Gastrocnemius medialis (tissue), 4 donors: Measurements from ENCODE around the gene MMP19. TPM values are rescaled to one million over a fixed set of nuclear protein-coding genes. Genes with fewer than 3 reads are reported as not detected.
A peak's percentile ranks its signal among the peaks of the same experiment; 100 is the strongest.

Source experiments
- ATAC-seq, 2 donors: fragments of 150-250 bp; one replicate each; pipeline ENCODE4 v1.9.1; 2016
- DNase-seq, 2 donors: peaks; one replicate each; pipeline ENCODE4 v3.0.0-alpha.2; 2019
- H3K27ac ChIP-seq, 4 donors: fragments of 200-600 bp; sonication (generic); 1 replicate in 1 of 4; 2 replicates in 3 of 4; pipeline ENCODE4 v1.5.1; 2016 to 2018; ENCODE audit warnings: mild to moderate bottlenecking in 2 of 4, moderate library complexity in 1 of 4
- H3K27me3 ChIP-seq, 3 donors: fragments of 200-600 bp; sonication (generic) in 2 of 3; 1 replicate in 1 of 3; 2 replicates in 2 of 3; pipeline versions ENCODE4 v1.5.1 to v1.6.0; 2016 to 2019; ENCODE audit warnings: mild to moderate bottlenecking in 1 of 3, moderate library complexity in 1 of 3
- H3K36me3 ChIP-seq, 2 donors: fragments of 200-600 bp; sonication (generic) in 1 of 2; one replicate each; pipeline ENCODE4 v1.5.1; 2017 to 2018
- H3K4me1 ChIP-seq, 2 donors: fragments of 200-600 bp; sonication (generic) in 1 of 2; one replicate each; pipeline ENCODE4 v1.5.1; 2016 to 2017; ENCODE audit warnings: mild to moderate bottlenecking in 2 of 2
- H3K4me3 ChIP-seq, 4 donors: fragments of 200-600 bp; sonication (generic) in 3 of 4; 1 replicate in 1 of 4; 2 replicates in 3 of 4; pipeline ENCODE4 v1.5.1; 2016 to 2019; ENCODE audit warnings: mild to moderate bottlenecking in 2 of 4
- H3K9me3 ChIP-seq, 3 donors: fragments of 200-600 bp; sonication (generic) in 2 of 3; 1 replicate in 1 of 3; 2 replicates in 2 of 3; pipeline ENCODE4 v1.5.1; 2016 to 2019
- POLR2A ChIP-seq, 2 donors: fragments of 450-650 bp; IDR thresholded peaks; one replicate each; pipeline ENCODE4 v1.6.1; 2017; ENCODE audit warnings: antibody characterized with exemption in 2 of 2, mild to moderate bottlenecking in 2 of 2, moderate library complexity in 2 of 2
- in situ Hi-C, 4 donors: fragments of 200-750 bp; cut with MboI; loops; one replicate each; pipeline versions ENCODE4 v1.15.0 to v1.8.0; 2017; ENCODE audit warnings: low sequenced_read_pairs in 4 of 4
- intact Hi-C: fragments of 100-400 bp; cut with DNase I; formaldehyde crosslinking; loops from one replicate; pipeline ENCODE4 v1.15.1; 2023; ENCODE audit warnings: low total_unique reads
- total RNA-seq, 4 donors: library from RNA; depleted of rRNA; stranded (reverse); fragments of >200 nt; gene quantifications; one replicate each; pipeline versions ENCODE4 v1.1.0 to v1.2.3, GENCODE V29; 2016
- TF ChIP-seq, protein P1 (sequence below), 5 experiments: fragments of 450-650 bp in 3 of 5; fragments of 200-600 bp in 2 of 5; sonication (generic) in 2 of 5; IDR thresholded peaks in 4 of 5; conservative IDR thresholded peaks in 1 of 5; 1 replicate in 4 of 5; 2 replicates in 1 of 5; pipeline ENCODE4 v1.5.1; 2016 to 2019; ENCODE audit warnings: antibody characterized with exemption in 5 of 5, mild to moderate bottlenecking in 3 of 5, moderate library complexity in 3 of 5

Gene MMP19
- total RNA-seq, 4 donors from 2014 or later: 0.44 to 3.1 (median 1.8) TPM

DNA sequence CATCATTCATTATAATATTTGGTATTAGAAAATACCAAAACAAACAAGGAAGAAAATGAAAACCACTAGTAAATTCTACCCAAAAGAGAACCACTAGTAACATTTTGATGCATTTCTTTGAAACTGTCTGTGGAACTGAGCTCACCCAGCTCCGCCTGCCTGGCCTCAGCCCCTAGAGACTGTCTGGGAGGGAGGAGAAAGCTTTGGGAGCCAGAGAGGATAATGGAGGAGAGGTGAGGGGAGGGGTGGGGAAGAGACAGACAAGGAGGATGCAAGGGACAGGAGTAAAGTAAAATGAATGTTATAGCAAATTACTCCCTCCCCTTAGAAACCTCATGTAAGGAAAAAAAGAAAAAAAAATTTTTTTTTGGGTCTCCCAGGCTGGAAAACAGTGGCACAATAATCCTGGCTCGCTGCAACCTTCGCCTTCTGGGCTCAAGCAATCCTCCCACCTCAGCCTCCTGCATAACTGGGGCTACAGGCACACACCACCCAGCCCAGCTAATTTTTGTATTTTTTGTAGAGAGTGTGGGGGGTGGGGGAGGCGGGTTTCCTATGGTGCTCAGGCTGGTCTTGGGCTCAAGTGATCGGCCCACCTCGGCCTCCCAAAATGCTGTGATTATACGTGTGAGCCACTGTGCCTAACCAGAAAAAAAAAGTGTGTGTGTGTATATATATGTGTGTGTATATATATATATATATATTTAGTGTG, 3.2 kb upstream of the MMP19 start:
- in situ Hi-C loops: no loop called here
- H3K27ac ChIP-seq: peak overlapping the region; percentile 45 to 87 (median 82)
- intact Hi-C loops: no loop called here

DNA sequence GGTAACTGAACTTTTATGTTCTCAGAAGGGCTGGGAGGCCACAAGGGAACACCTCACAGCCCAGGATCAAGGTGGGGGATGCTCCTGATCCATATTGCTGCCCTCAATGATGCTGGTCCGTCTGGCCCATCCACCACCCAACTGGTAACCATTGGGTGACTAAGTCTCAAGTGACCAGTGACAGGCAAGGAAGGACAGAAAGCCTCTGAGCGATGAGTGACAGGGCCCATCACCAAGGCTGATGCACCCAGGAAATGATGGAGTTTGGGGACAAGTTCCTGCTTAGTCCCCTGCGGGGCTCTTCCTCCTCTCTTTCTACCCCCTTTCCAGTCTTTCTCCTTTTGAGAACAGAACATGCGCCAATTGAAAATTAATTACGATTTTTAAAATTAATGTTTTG, 2.6 kb upstream of the MMP19 start:
- Histone ChIP-seq H3K9me3 (no peaks in the 10 kb centered on the region), H3K4me3 (no peak overlapping the region), H3K36me3 (no peaks in the 10 kb centered on the region), H3K27ac (peak overlapping the region; percentile 45 to 87 (median 82)), H3K27me3 (peaks cover 0 to 11% (median 6%) of the 10 kb centered on the region in 3 donors), H3K4me1 (peaks cover 0 to 3% of the 10 kb centered on the region in 2 donors)
- ATAC-seq (no peak), DNase-seq (no peak)
- TF ChIP-seq, protein P1, sequence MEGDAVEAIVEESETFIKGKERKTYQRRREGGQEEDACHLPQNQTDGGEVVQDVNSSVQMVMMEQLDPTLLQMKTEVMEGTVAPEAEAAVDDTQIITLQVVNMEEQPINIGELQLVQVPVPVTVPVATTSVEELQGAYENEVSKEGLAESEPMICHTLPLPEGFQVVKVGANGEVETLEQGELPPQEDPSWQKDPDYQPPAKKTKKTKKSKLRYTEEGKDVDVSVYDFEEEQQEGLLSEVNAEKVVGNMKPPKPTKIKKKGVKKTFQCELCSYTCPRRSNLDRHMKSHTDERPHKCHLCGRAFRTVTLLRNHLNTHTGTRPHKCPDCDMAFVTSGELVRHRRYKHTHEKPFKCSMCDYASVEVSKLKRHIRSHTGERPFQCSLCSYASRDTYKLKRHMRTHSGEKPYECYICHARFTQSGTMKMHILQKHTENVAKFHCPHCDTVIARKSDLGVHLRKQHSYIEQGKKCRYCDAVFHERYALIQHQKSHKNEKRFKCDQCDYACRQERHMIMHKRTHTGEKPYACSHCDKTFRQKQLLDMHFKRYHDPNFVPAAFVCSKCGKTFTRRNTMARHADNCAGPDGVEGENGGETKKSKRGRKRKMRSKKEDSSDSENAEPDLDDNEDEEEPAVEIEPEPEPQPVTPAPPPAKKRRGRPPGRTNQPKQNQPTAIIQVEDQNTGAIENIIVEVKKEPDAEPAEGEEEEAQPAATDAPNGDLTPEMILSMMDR (IDR thresholded peaks at IDR 0.05 in 4 of 5, conservative IDR thresholded peaks at IDR 0.05 in 1 of 5): no peak
- TF ChIP-seq POLR2A (IDR thresholded peaks at IDR 0.05): no peak
- intact Hi-C loops: no loop called here
- in situ Hi-C loops: no loop called here

More for the DNA sequence above, 3.2 kb upstream of the MMP19 start:
- no peaks in the 10 kb centered on the region for H3K36me3 ChIP-seq
- ATAC-seq: no peak
- TF ChIP-seq POLR2A (IDR thresholded peaks at IDR 0.05): no peak
- TF ChIP-seq, protein P1 (IDR thresholded peaks at IDR 0.05 in 4 of 5, conservative IDR thresholded peaks at IDR 0.05 in 1 of 5): no peak
- no peak for DNase-seq
- peaks cover 0 to 11% (median 6%) of the 10 kb centered on the region in 3 donors for H3K27me3 ChIP-seq
- H3K4me3 ChIP-seq: no peak overlapping the region
- peaks cover 0 to 3% of the 10 kb centered on the region in 2 donors for H3K4me1 ChIP-seq
- no peaks in the 10 kb centered on the region for H3K9me3 ChIP-seq

DNA sequence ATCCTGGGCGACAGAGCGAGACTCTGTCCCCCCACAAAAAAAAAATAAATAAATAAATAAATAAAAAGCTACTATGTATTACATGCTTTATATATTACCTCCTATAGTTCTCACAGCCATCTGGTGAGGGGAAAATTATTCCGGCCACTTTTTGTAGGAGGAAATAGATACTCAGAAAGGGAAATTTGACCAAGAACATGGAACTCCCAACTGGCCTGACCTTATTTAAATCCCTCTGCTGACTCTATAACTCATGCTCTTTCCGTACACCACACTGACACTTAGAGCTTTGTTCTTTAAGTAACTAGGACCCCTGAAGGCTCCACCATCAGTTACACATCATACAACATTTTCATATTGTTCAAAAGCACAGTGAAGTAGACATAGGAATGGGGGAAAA, 2.2 kb upstream of the MMP19 start:
- TF ChIP-seq, protein P1 (IDR thresholded peaks at IDR 0.05 in 4 of 5, conservative IDR thresholded peaks at IDR 0.05 in 1 of 5): no peak
- TF ChIP-seq POLR2A (IDR thresholded peaks at IDR 0.05): no peak
- intact Hi-C loops (no loop called here), in situ Hi-C loops (no loop called here)
- Histone ChIP-seq H3K9me3 (no peaks in the 10 kb centered on the region), H3K4me3 (no peak overlapping the region), H3K27me3 (peaks cover 0 to 7% (median 6%) of the 10 kb centered on the region in 3 donors), H3K4me1 (peaks cover 0 to 3% of the 10 kb centered on the region in 2 donors), H3K36me3 (no peaks in the 10 kb centered on the region), H3K27ac (peak overlapping the region; percentile 45 to 87 (median 82))
- ATAC-seq: no peak
- DNase-seq: no peak

DNA sequence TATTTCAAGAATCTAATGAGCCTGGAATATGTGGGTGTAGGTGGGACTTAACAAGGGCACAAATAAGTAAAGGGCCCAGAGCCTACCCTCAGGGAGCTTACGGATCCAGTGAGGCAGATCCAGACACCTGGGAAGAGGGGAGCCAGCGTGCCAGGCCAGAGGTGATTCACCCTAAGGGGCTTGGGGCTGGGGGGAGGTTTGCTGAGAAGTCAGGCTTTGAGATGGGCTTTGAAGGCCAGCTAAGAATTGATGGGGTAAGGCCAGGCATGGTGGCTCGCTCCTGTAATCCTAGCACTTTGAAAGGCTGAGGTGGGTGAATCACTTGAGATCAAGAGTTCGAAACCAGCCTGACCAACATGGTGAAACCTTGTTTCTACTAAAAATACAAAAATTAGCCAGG, 695 bp upstream of the MMP19 start:
- Histone ChIP-seq H3K36me3 (no peaks in the 10 kb centered on the region), H3K27ac (peak overlapping the region in 1 of 4 donors; percentile 32), H3K4me3 (no peak overlapping the region), H3K9me3 (no peaks in the 10 kb centered on the region), H3K4me1 (peaks cover 0 to 3% of the 10 kb centered on the region in 2 donors), H3K27me3 (peaks cover 0 to 3% (median 2%) of the 10 kb centered on the region in 3 donors)
- intact Hi-C loops: no loop called here
- no peak for DNase-seq
- TF ChIP-seq, protein P1 (IDR thresholded peaks at IDR 0.05 in 4 of 5, conservative IDR thresholded peaks at IDR 0.05 in 1 of 5): no peak
- TF ChIP-seq POLR2A (IDR thresholded peaks at IDR 0.05): no peak
- ATAC-seq: no peak
- in situ Hi-C loops: no loop called here
